ENCODE results near the gene RAI2.

The RAI2 gene

GRCh38 chrX:17824980-17825379, 36.1 kb downstream of the RAI2 start:
- H3K4me3 ChIP-seq (replicated peaks; ENCODE audit: low read depth, low read length) = no peak overlapping the region
- DNase-seq (ENCODE audit: extremely low read depth, low read depth) = no peak
- no peak for TF ChIP-seq CTCF (IDR thresholded peaks at IDR 0.05; ENCODE audit: low read depth, low read length, missing control alignments)

GRCh38 chrX:17822351-17822750, 38.7 kb downstream of the RAI2 start:
- DNase-seq (ENCODE audit: extremely low read depth, low read depth) = no peak
- TF ChIP-seq CTCF (IDR thresholded peaks at IDR 0.05; ENCODE audit: low read depth, low read length, missing control alignments) = no peak
- no peak overlapping the region for H3K4me3 ChIP-seq (replicated peaks; ENCODE audit: low read depth, low read length)

GRCh38 chrX:17820100-17820499, 41.0 kb downstream of the RAI2 start:
- DNase-seq (ENCODE audit: extremely low read depth, low read depth) = no peak
- no peak for TF ChIP-seq CTCF (IDR thresholded peaks at IDR 0.05; ENCODE audit: low read depth, low read length, missing control alignments)
- H3K4me3 ChIP-seq (replicated peaks; ENCODE audit: low read depth, low read length) = no peak overlapping the region

- DNase-seq (ENCODE audit: extremely low read depth, low read depth) = no peak
- H3K4me3 ChIP-seq (replicated peaks; ENCODE audit: low read depth, low read length) = no peak overlapping the region
- no peak for TF ChIP-seq CTCF (IDR thresholded peaks at IDR 0.05; ENCODE audit: low read depth, low read length, missing control alignments)
These were observed 42.4 kb downstream of the RAI2 start for GRCh38 chrX:17818726-17819125.

GRCh38 chrX:17817251-17817650, 43.8 kb downstream of the RAI2 start:
- no peak overlapping the region for H3K4me3 ChIP-seq (replicated peaks; ENCODE audit: low read depth, low read length)
- no peak for TF ChIP-seq CTCF (IDR thresholded peaks at IDR 0.05; ENCODE audit: low read depth, low read length, missing control alignments)
- DNase-seq (ENCODE audit: extremely low read depth, low read depth) = no peak

GRCh38 chrX:17814557-17814956, 46.5 kb downstream of the RAI2 start:
- H3K4me3 ChIP-seq (replicated peaks; ENCODE audit: low read depth, low read length) = no peak overlapping the region
- no peak for TF ChIP-seq CTCF (IDR thresholded peaks at IDR 0.05; ENCODE audit: low read depth, low read length, missing control alignments)
- DNase-seq (ENCODE audit: extremely low read depth, low read depth) = no peak

- no peak for TF ChIP-seq CTCF (IDR thresholded peaks at IDR 0.05; ENCODE audit: low read depth, low read length, missing control alignments)
- H3K4me3 ChIP-seq (replicated peaks; ENCODE audit: low read depth, low read length) = no peak overlapping the region
- no peak for DNase-seq (ENCODE audit: extremely low read depth, low read depth)
These were observed 47.0 kb downstream of the RAI2 start for GRCh38 chrX:17814059-17814458.

Measured in HFF-Myc (cell line).